HL-60 (cell line): Measurements from ENCODE around the gene ASB16.

ENCODE experiments used
- DNase-seq, 2 experiments: peaks; one replicate each; pipeline ENCODE4 v3.0.0-alpha.2; 2010 to 2020; ENCODE audit warnings: low read depth in 1 of 2, low spot score in 1 of 2
- H3K27ac ChIP-seq: fragments of 250-450 bp; sonication (Bioruptor Pico); replicated peaks from 2 replicates; pipeline ENCODE4 v1.5.1; 2020; ENCODE audit warnings: mild to moderate bottlenecking, moderate library complexity
- H3K27me3 ChIP-seq: fragments of 250-450 bp; sonication (Bioruptor Pico); 2 replicates; pipeline ENCODE4 v1.5.1; 2021; ENCODE audit warnings: mild to moderate bottlenecking, moderate library complexity; ENCODE audit not compliant: insufficient read depth, poor library complexity, severe bottlenecking
- H3K4me3 ChIP-seq: replicated peaks from 2 replicates; pipeline ENCODE4 v1.5.1; 2011; ENCODE audit warnings: mild to moderate bottlenecking, control low read depth, low read length; ENCODE audit not compliant: insufficient read depth
- GABPA ChIP-seq: IDR thresholded peaks from 2 replicates; pipeline ENCODE4 v1.6.1; 2012; ENCODE audit warnings: low read depth
- POLR2AphosphoS5 ChIP-seq: IDR thresholded peaks from 2 replicates; pipeline ENCODE4 v1.6.1; 2012; ENCODE audit warnings: low read depth
- REST ChIP-seq: IDR thresholded peaks from 2 replicates; pipeline ENCODE4 v1.6.1; 2012; ENCODE audit warnings: low read depth; ENCODE audit not compliant: insufficient replicate concordance
- SPI1 ChIP-seq: IDR thresholded peaks from 2 replicates; pipeline ENCODE4 v1.6.1; 2012; ENCODE audit warnings: low read depth, mild to moderate bottlenecking, borderline replicate concordance
- TF ChIP-seq, protein P1 (sequence below): IDR thresholded peaks from one replicate; pipeline ENCODE4 v1.5.1; 2011; ENCODE audit warnings: low read length, control low read depth, inconsistent platforms; ENCODE audit not compliant: insufficient read depth

ASB16 gene

GRCh38 chr17:44184212-44184810 is 13.8 kb downstream of the ASB16 start:
- Histone ChIP-seq H3K27me3 (no peaks in the 10 kb centered on the region), H3K27ac (no peak overlapping the region), H3K4me3 (no peak overlapping the region)
- DNase-seq, result no peak
- TF ChIP-seq GABPA, result no peak
- TF ChIP-seq SPI1, result no peak
- TF ChIP-seq, protein P1, sequence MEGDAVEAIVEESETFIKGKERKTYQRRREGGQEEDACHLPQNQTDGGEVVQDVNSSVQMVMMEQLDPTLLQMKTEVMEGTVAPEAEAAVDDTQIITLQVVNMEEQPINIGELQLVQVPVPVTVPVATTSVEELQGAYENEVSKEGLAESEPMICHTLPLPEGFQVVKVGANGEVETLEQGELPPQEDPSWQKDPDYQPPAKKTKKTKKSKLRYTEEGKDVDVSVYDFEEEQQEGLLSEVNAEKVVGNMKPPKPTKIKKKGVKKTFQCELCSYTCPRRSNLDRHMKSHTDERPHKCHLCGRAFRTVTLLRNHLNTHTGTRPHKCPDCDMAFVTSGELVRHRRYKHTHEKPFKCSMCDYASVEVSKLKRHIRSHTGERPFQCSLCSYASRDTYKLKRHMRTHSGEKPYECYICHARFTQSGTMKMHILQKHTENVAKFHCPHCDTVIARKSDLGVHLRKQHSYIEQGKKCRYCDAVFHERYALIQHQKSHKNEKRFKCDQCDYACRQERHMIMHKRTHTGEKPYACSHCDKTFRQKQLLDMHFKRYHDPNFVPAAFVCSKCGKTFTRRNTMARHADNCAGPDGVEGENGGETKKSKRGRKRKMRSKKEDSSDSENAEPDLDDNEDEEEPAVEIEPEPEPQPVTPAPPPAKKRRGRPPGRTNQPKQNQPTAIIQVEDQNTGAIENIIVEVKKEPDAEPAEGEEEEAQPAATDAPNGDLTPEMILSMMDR, result no peak
- no peak for TF ChIP-seq POLR2AphosphoS5
- TF ChIP-seq REST, result no peak

- Histone ChIP-seq H3K27ac (peak within 1 kb of the TSS; percentile 99), H3K27me3 (no peaks in the 10 kb centered on the region), H3K4me3 (peak within 1 kb of the TSS; percentile 90)
- TF ChIP-seq, protein P1, result no peak
- TF ChIP-seq POLR2AphosphoS5, result peak; percentile 84
- TF ChIP-seq SPI1, result peak; percentile 42; the same call in 1 of the 2 replicates
- peak; percentile 97 for TF ChIP-seq GABPA
- peak; percentile 98 to 99 for DNase-seq
These were observed 16.0 kb downstream of the ASB16 start, which contains the start of gene TMUB2 for GRCh38 chr17:44186307-44187130. TMUB2 (plus strand) TSS chr17:44186972; CDS start chr17:44187709, 737 bp downstream.

DNA sequence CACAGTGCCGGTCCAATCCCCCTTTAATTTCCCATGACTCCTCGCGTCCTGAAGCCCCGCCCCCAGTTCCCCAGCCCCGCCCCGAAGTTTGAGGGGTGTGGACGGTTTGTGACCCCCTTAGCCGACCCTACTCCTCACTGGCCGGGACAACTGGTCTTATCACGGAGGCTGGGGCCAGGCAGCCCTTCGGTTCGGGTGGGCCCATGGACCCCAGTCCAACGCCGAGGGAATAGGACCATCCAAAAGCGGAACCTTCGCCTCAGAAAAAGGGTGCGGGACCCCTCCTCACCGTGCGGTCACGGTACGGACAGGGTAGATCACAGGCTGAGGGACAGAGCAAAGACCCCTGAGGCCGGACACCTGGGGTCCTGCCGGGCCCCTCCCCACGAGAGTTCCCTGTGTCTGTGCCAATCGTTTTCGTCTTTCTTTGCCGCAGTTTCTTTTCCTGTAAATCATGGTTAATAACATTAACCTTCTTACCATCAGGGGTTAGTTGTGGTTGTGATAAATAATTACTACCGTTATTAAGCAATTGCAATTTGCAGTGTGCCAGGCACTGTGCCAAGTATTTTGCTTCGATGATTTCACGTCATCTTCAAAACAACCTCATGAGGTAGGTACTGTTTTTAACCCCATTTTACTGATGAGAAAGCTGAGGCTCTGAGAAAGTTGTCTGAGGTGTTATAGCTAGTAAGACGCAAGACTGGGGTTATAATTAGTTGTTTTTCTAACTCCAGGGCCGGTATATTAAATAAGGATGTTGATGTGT is 16.8 kb downstream of the ASB16 start:
- DNase-seq, result no peak
- Histone ChIP-seq H3K4me3 (peak overlapping the region; percentile 90), H3K27ac (peak overlapping the region; percentile 99), H3K27me3 (no peaks in the 10 kb centered on the region)
- TF ChIP-seq, protein P1, result no peak
- TF ChIP-seq GABPA (no peak), SPI1 (no peak), REST (no peak), POLR2AphosphoS5 (no peak)
